Measurements from ENCODE around the gene VAV2.

DNA sequence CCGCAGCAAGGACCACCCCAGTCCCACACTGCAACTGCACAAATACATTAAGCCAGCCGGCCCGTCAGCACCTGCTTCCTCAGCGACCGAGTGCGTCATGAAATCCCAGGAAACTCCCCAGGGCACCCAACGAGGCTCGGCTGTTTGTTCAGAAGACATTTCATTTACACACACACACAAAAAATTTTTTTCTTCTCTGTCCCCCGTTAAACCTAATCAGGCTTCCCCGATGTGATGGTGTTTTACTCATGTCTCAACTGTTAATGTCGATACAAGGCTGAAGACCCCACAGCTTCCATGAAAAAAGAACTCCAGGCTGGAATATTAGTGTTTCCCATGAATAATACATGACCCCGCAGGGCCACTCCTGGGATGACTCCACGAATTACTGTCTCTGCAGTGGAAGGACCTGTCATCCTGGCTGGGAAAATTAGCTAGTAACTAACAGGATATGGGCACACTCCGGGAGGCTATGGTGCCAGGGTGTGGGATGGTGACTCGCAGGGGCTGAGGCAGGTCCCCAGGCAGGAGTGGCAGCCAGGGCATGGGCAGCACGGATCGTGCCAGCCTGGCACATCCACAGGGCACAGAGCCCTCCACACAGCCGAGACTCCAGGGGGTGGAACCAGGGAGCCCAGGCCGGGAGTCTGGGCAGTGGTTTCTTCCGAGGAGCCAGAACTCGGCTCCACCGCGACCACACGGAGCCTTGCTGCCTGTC is 102.4 kb downstream of the VAV2 start:
- TF ChIP-seq, protein P1, sequence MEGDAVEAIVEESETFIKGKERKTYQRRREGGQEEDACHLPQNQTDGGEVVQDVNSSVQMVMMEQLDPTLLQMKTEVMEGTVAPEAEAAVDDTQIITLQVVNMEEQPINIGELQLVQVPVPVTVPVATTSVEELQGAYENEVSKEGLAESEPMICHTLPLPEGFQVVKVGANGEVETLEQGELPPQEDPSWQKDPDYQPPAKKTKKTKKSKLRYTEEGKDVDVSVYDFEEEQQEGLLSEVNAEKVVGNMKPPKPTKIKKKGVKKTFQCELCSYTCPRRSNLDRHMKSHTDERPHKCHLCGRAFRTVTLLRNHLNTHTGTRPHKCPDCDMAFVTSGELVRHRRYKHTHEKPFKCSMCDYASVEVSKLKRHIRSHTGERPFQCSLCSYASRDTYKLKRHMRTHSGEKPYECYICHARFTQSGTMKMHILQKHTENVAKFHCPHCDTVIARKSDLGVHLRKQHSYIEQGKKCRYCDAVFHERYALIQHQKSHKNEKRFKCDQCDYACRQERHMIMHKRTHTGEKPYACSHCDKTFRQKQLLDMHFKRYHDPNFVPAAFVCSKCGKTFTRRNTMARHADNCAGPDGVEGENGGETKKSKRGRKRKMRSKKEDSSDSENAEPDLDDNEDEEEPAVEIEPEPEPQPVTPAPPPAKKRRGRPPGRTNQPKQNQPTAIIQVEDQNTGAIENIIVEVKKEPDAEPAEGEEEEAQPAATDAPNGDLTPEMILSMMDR (IDR thresholded peaks at IDR 0.05) = no peak
- no peak for TF ChIP-seq POLR2A (IDR thresholded peaks at IDR 0.05)

Data from uterus (tissue), 2 donors.